Suppressor macrophage treated with lipopolysaccharide for 1 hour (primary cell): ENCODE results near the gene PFKL.
"Not testable (repeated sequence)": the region's sequence is repeated elsewhere in the genome, so short reads cannot be mapped to it uniquely, and the experiment has no call there.

Source experiments
- DNase-seq, 3 donors: peaks; one replicate each; pipeline ENCODE4 v3.0.0-alpha.2; 2020 to 2022

Gene PFKL

DNA sequence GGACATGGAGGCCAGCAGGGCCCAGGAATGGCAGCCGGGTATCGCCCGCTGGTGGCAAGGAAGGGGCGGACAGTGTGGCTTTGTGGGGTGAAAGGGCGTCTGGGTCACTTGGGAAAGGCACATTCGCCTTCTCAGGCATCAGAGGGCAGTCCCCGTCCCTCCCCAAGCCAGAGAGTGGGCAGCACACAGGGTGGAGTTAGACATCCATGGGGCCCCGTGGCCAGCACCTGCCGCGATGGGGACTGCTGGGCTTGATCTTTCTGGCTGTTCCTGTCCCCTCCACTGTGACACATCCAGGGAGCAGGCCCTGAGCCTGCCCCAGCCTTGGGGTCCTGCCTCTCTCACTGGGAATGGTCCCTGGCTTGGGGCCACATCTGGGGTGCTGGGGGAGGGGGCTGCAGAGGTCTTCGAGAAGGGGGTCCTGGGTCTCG, 49.6 kb downstream of the PFKL start:
- DNase-seq, result no peak

DNA sequence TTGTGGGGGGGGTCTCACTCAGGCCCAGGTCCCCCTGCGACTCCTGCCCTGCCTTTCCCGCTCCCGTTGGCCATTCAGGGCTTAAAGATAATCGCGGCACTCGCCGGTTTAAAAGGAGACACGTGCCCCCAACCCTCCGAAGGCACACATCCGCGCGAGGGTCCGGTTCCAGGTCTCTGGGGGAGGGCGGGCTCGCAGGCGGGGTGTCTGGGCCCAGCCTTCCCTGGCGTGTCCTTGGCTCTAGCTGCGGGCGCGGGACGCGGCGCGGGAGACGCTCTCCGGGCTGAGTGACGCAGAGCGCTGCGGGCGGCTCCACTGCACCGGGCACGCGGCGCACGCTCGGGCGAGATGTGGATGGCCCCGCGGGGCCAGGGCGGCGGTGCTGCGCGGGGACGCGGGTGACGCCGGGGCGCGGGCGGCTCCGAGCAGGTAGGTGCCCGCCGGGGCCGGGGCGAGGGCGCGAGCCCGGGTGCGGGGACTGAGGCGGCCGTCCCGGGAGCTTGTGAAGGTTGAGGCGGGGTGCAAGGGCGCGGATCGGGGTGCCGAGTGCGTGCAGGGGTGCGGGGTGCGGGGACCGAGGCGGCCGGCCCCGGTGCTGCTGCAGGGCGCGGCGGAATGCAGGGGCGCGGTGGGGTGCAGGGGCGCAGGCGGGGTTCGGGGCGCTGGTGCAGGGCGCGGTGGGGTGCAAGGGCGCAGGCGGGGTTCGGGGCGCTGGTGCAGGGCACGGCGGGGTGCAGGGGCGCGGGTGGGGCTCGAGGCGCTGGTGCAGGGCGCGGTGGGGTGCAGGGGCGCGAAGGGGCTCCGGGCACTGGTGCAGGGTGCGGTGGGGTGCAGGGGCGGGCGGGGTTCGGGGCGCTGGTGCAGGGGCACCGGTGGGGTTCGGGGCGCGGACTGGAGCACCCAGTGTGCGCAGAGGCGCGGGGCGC, 50.3 kb downstream of the PFKL start:
- peak in 2 of 3 donors; percentile 21 to 42 for DNase-seq

DNA sequence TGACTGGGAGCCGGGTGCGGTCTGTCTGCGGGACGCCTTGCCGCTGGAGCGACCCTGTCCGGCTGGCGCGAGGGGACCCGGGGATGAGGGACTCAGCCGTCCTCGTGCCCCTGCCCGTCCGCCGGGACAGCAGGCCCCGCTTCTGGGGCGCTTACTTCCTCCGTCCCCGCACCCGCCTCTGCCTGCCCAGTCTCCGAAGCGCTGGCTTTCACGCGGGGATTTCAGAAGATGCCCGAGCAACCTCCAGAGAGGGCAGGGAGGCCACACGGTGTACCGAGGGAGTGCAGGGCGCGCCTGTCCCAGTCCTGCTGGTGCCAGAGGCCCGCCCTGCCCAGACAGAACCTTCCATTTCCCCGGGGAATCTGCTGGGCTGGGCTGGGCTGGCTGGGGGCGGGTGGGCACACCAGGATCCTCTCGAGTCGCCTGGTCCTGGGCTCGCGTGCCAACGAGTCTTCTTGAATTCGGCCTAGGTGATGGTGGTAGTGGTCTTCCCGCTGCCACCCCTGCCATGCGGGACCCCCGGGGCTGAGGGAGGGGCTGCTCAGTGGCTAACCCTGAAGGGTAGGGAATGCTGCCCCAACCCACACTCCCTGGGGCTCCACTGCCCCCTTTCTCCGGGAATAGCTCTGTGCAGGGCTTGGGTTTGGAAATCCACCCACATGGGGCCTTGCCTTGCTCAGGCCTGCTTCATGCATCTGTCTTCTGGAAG, 51.1 kb downstream of the PFKL start:
- peak in 2 of 3 donors; percentile 27 to 49 for DNase-seq

DNA sequence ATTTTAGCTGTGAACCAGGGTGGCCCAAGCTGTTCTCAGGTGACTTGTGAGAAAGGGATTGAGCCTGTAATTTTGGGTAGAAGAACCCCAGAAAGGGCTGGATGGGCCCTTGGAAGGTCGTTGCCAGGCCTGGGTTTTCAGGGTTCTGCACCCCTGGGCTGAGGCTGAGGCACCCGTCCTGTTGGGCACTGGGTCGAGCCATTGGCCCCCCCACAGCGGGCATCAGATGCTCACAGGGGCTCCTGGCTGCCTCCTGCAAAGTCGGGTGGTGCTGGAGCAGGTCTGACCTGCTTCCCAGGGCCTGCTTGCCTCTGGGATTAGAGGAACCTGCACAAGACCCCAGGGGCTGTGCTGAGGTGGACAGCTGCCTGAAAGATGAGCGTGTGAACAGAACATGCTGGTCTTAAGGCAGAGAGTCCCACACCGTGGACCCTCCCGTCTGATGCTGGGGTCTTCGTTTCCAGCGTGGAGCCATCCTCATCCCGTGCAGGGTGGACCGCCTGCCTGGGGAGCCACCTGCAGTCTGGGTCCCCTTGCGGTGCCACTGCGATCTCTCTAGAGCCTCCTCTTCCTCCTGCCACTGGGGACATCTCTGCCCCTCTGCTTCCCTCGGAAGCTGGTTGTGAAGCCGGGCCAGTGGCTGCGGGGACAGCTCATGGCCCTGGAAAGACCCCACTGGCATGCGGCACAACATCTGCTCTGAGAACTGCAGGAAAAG, 51.8 kb downstream of the PFKL start:
- no peak for DNase-seq

DNA sequence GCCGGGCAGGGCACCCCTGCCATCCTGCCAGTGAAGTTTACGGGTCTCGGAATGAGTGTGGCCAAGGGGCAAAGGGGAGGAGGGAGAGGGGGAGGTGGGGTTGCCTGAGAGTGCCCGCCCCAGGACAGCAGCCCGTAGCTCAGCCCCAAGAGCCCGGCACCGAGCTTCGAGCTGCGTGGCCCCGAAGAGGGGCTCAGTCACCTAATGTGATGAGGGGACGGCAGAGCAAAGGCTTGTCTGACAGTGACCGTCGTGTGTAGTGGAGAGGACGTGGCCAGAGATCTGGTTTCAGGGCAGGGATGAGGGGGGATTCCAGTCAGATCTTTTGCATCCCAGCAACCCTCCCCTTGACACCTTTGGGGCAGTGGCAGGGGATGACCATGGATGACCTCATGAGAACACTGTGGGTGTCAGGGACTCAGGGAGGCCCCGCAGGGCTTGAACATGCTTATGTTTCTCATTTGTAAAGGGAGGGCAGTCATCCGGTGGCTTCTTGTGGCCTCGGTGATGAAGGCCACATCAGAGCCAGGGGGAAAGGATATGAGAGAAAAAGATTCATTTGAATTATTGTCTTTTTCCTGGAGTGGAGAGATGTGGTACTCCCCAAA, 52.5 kb downstream of the PFKL start:
- peak; percentile 60 to 81 (median 78) for DNase-seq

DNA sequence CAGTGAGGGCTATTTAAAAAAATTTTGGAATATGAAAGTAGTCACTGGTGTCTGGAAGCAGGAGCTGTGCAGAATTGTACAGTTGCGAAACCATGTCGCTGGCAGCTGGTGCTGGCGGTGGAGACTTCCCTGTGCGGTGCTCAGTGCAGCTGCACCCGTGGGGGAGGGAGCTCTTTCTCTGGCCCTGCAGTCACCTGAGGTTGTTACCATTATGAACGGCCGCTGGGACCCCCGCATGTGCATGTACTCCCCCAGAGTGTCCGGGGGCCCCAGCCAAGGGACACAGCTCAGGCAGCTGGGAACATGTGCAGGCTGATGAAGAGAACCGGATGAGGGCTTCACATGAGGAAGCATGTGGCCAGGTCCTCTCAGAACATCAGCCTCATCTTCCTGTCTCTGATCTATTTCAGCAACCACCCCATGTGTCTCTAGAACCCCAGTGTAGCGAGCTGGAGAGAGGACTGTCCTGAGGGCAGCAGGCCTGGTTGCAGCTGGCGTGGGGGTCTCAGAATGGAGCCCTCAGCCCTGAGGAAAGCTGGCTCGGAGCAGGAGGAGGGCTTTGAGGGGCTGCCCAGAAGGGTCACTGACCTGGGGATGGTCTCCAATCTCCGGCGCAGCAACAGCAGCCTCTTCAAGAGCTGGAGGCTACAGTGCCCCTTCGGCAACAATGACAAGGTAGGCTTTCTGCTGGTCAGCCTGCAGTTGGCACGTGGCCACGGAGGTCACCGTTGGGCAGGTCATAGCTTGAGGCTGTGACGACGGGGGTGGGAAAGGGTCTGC, 53.5 kb downstream of the PFKL start, which contains the start of gene TRPM2:
Gene TRPM2 (plus strand): TSS at position 431 of the 780 bp plus-strand sequence. CDS start 80 bp downstream, at position 511.
- peak; percentile 79 to 87 (median 81) for DNase-seq

DNA sequence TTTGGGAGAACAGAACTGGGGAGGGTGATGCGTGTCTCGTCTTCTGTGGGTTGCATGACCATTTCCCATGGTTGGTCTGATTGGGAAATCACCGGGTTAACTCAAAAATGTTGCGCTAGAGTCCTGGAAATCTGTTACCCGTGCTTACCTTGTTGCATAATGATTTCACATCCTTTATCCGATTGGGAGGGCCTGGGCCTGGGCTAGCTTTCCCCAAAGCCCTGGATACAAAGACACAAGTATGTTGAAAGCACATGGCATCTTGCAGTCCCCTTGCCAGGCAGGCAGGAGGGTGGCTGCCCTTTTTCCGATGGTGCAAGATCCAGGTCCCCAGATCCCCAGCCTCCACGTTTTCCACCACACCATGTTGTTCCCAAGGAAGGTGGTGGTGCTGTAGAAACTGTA, 54.1 kb downstream of the PFKL start:
- DNase-seq, result peak; percentile 79 to 82 (median 79)

DNA sequence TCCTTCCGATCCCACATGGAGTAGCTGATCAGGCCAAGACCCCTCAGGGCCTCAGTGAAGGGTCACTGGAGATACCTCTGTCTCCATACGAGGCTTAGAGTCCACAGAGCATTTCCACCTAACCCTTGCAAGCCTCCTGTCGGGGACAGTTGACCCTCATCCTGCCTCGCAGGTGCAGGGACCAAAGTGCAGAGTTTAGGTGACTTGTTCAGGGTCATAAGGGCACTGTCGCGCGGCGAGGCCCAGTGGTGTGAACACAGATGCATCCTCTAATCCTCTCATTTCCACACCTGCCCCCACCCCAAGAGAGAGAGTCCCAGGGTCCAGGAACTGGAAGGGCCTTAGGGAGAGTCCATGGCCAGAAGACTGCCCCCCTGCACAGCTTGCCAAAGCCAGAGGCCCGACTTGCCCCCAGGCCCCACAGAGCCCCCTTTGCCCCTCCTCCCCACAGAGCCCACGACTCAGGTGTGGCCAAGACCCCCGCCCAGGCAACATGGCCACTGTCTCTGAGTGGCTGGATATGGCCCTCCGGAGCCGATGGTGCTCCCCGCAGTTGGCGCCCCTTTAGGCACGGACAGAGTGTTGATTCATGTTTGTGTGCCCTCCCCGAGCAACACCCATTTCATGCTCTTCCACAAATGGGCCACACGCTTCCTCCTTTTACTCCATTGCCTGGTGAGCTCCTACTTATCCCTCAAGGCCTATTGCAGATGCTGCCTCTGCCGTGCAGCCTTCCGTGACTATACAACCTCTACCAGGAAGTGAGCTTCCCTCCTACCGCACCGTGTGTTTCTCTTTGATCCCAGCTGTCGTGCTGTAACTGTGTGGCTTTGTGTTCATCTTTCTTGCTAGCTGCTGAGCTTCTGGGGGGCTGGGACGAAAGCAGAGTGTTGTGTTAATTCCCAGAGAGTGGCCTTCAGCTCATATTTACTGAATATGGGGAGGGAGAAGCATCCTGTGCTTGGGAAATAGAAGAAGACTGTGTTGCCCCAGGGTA, 55.2 kb downstream of the PFKL start:
- DNase-seq, result peak; percentile 28 to 41 (median 32)

DNA sequence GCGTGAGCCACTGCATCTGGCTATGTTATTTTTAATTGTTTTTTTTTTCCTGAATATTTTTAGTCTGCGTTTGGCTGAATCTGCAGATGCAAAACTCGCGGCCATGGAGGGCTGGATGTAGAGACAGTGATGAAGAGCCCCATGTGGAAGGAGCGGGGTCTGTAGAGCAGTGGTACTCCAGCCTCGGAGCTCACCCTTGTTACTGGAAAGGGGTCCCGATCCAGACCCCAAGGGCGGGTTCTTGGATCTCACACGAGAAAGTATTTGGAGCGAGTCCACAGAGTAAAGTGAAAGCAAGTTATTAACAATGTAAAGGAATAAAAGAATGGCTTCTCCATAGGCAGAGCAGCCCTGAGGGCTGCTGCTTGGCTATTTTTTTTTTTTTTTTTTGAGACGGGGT, 56.3 kb downstream of the PFKL start:
- no peak for DNase-seq

DNA sequence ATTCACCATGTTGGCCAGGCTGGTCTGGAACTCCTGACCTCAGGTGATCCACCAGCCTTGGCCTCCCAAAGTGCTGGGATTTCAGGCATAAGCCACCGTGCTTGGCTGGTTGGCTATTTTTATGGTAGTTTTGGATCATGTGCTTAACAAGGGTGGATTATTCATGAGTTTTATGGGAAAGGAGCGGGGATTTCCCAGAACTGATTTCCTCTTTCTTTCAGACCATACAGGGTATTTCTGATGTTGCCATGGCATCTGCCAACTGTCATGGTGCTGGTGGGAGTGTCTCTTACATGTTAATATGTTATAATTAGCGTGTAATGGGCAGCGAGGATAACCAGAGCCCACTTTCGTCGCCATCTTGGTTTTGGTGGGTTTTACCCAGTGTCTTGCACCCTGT, 56.8 kb downstream of the PFKL start:
- peak; percentile 88 to 95 (median 93) for DNase-seq

DNA sequence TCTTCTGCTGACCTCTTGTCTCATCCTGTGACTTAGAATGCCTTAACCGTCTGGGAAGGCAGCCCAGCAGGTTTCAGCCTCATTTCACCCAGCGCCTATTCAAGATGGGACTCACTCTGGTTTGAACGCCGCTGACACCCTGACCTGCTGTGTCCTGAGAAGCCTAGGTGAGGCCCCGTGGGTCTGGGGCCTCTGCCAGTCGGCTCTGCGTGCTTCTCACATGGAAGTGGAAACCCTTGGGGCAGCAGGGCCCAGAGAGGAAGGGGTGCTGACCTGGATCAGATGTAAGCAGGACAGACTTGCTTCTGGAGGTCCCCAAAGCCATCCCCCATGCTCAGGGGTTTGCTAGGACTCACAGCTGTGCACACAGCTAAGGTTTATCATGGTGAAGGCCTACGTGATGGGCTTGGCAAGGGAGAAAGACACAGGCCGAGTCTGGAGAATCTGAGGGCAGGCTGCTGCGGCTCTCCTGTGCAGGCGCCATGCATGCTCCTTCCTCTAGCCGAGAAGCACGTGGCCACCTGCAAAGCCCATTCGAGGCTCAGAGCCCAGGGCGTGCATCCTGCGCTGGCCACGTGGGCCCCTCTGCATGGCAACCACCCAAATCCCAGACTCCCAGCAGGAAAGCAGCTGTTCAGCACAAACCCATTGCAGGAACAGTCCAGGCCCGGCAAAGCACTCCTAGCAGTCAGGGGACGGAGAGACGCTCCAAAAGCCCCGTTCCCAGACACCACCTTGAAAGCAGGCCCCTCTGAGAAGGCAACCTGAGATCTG, 57.4 kb downstream of the PFKL start:
- no peak for DNase-seq

DNA sequence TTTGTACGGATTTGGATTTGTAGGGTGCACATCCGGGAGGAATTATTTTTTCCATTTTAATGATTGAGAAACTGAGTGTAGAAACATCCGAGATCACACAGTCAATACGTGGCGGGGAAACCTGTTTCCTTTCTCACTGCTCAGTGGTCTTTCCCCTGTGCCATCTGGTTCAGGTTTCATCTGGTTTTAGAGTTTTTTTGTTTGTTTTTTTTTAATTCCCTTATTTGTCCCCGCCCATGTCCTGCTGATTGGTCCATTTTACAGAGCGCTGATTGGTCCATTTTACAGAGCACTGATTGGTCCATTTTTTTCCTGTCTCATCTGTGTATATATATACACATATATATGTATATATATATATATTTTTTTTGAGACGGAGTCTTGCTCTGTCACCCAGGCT, 59.5 kb downstream of the PFKL start:
- DNase-seq, result peak in 1 of 3 donors; percentile 7

DNA sequence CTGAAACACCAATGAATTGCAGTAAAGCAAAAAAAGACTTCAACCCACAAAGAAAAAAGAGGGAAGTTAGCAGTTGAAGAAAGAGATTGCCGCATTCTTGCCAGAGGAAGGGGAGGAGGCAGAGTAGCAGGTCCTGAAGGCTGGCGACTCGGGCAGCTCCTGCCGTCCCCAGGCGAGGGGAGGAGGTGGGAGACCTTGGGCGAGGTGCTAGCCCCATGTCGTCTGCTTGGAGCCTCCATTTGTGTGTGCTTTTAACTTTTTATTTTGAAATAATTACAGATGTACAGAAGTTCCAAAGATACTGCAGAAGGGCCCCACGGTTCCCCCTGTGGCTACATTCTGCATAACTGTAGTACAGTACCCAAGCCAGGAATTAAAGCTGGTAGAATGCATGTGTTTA, 60.3 kb downstream of the PFKL start:
- peak; percentile 55 to 66 (median 64) for DNase-seq

DNA sequence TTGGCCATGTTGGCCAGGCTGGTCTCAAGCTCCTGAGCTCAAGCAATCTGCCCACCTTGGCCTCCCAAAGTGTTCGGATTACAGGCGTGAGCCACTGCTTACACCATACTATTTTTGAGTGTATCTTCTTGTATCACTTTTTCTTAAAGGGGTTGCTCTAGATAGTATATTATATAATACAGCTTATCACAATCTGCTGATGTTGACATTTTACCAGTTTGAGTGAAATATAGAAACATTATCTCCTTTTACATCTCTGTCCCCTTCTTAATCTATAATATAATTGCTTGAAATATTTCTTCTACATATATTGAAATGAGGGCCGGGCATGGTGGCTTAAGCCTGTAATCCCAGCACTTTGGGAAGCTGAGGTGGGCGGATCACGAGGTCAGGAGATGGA, 62.0 kb downstream of the PFKL start:
- DNase-seq, result not testable (repeated sequence)

DNA sequence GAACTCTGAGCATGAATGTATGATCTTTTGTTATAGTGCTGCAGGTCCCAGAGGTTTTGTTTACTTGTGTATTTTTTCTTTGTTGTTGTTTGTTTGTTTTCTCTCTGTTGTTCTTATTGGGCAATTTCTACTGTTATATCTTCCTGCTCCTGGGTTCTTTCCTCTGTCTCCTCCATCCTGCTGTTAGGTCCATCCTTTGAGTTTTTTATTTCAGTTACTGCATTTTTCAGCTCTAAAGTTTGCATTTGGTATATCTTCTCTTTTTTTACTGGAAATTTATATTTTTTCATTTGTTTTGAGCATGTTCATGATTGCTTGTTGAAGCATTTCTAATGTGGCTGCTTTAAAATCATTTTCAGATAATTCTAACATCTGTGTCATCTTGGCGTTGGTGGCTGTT, 63.4 kb downstream of the PFKL start:
- DNase-seq, result no peak

DNA sequence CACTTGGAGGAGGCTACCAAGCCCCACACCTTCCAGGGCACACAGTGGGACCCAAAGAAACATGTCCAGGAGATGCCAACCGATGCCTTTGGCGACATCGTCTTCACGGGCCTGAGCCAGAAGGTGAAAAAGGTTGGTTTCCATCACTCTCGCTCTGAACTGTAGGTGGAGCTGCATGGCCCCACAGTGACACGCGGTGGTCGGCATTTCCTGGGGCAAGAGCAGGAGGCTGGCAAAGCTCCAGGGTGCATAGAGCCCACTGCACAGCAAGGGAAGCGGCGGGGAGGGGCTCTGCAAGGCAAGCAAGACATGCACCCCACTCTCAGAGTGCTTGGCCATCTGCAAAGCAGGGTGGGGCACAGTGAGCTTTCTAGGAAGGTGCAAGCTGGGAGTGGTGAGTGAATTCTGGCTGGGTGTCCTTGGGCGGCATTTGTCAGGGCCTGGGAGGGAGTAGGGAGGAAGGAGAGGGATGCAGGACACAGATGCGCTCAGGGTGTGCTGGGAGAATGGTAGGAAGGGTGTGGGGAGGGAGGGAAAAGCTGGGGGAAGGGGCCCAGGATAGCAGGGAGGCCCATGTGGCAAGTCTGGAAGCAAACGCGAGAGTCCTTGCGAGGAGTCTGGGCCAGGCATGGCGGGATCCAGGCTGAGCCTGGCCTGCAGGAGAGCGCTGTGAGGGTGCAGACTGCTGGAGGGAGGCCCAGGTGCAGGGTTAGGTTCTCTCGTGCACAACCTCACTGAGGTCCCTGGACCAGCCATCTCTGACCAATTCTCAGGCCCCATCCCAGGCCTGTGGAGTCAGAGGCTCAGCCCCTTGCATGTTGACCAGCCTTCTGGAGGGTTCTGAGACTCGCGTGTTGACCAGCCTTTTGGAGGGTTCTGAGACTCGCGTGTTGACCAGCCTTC, 64.5 kb downstream of the PFKL start:
- DNase-seq, result no peak

DNA sequence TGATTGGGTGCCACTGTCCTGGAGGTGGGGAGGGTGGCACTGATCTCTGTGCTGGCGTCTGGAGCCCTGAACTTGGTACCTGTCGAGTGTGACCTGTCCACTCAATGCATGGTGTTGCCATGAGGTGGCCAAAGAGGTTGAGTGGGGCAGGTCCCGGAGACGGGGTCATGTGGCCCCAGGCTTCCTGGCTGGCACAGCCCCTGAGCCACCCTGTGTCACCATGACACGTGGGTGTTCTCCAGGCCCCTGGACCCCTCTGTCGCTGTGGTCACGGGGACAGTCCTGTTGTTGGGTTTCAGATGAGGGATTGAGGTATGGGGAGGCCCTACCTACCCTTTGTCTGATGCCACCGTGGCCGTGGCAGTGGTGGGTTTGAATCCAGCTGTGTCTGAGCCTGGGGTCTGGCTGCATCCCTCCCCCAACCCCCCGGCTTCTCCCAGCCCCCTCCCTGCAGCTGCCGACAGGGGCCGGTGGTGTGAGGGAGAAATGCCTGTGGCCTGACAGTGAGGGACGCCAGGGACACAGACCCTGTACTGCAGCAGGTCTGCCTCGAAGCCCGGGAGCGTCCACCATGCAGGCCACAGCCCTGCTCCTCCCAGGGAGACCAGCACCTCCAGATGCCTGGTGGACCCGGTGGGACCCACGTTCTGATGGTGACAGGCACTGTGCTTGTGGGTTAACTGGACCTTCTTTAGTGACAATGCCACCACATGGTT, 65.6 kb downstream of the PFKL start:
- no peak for DNase-seq
